ENCODE data around the gene C12orf54.
"Not testable (repeated sequence)": the region's sequence is repeated elsewhere in the genome, so short reads cannot be mapped to it uniquely, and the experiment has no call there.

C12orf54 gene

GRCh38 chr12:48510111-48510510, 27.8 kb downstream of the C12orf54 start:
- DNase-seq (ENCODE audit: low spot score): no peak

- DNase-seq (ENCODE audit: low spot score): no peak
Observed at GRCh38 chr12:48512855-48513254, 30.6 kb downstream of the C12orf54 start.

- no peak for DNase-seq (ENCODE audit: low spot score)
Observed at GRCh38 chr12:48514728-48515127, 32.4 kb downstream of the C12orf54 start.

GRCh38 chr12:48520381-48520780, 38.1 kb downstream of the C12orf54 start:
- DNase-seq (ENCODE audit: low spot score): not testable (repeated sequence)

- DNase-seq (ENCODE audit: low spot score): no peak
Observed at GRCh38 chr12:48525332-48525731, 43.0 kb downstream of the C12orf54 start, which contains the start of gene OR8S1. Gene OR8S1 (plus strand): TSS chr12:48525632. CDS start chr12:48525632, 0 bp downstream.

- no peak for DNase-seq (ENCODE audit: low spot score)
Observed at GRCh38 chr12:48527891-48528670, 45.8 kb downstream of the C12orf54 start.

GRCh38 chr12:48532601-48533000, 50.3 kb downstream of the C12orf54 start:
- DNase-seq (ENCODE audit: low spot score): no peak

GRCh38 chr12:48536602-48537001, 54.3 kb downstream of the C12orf54 start:
- DNase-seq (ENCODE audit: low spot score): no peak

GRCh38 chr12:48542300-48542928, 60.1 kb downstream of the C12orf54 start:
- peak; percentile 49 for DNase-seq (ENCODE audit: low spot score)

- DNase-seq (ENCODE audit: low spot score): no peak
Observed at GRCh38 chr12:48545833-48546469, 63.7 kb downstream of the C12orf54 start.

Measured in AG20443 (cell line).